ENCODE results near the gene ATRAID. TPM values are rescaled to one million over a fixed set of nuclear protein-coding genes. Genes with fewer than 3 reads are reported as not detected.

ATRAID gene
- total RNA-seq, 1 experiment from 2014 or later, result 108 TPM

DNA sequence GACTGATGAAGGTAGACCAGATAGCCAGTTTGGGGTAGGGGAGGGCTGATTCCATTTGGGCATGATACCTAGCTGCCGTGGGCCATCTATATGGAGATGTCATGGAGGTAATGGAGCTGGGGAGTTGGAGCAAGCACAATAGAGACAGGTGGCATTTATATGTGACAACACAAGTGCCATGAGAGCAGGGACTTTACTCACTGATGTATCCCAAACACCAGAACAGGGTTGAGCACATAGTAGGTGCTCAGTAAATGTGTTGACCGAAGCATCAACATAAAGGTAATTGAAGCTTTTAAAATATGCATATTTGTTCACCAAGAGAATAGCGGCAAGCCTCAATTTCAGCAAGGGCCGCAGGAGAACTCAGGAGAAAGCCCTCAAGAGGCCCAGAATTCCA, 36.1 kb downstream of the ATRAID start:
- H3K4me1 Mint-ChIP-seq, result peaks cover 13 to 18% of the 10 kb centered on the region in 2 experiments
- H3K36me3 Mint-ChIP-seq (ENCODE audit: insufficient read depth in 1 of 3, low read depth in 3 of 3), result peaks cover 12 to 23% (median 16%) of the 10 kb centered on the region in 3 experiments
- no peak overlapping the region for H2BK12ac ChIP-seq (ENCODE audit: insufficient read length, low read depth, low read length)
- no peak for DNase-seq
- no peak overlapping the region for H3K4me2 ChIP-seq (ENCODE audit: insufficient read depth, insufficient read length, low read length)
- H3K27me3 ChIP-seq (ENCODE audit: insufficient read depth, low read length), result no peaks in the 10 kb centered on the region
- no peak overlapping the region for H3K23ac ChIP-seq (ENCODE audit: insufficient read length, low read depth, low read length)
- H3K27me3 Mint-ChIP-seq (ENCODE audit: low read depth), result peaks cover 34% of the 10 kb centered on the region
- H3K9ac ChIP-seq (ENCODE audit: extremely low read depth, insufficient read length, low read length), result no peak overlapping the region
- no peak overlapping the region for H4K91ac ChIP-seq (ENCODE audit: insufficient read length, low read depth, low read length)
- no peaks in the 10 kb centered on the region for H3K9me3 Mint-ChIP-seq
- no peak overlapping the region for H3K56ac ChIP-seq (ENCODE audit: insufficient read length, low read depth, low read length)
- H3K9me3 ChIP-seq (ENCODE audit: control insufficient read depth, low read depth, low read length), result no peaks in the 10 kb centered on the region
- no peak overlapping the region for H2BK15ac ChIP-seq (ENCODE audit: low read depth, low read length)
- no peak overlapping the region for H2AK5ac ChIP-seq (ENCODE audit: insufficient read length, low read length)
- no peak overlapping the region for H3K27ac ChIP-seq (ENCODE audit: insufficient read length, low read depth, low read length)
- no peak overlapping the region for H4K8ac ChIP-seq (replicated peaks; ENCODE audit: insufficient read length, low read depth, low read length)
- no peak overlapping the region for H3K4ac ChIP-seq (ENCODE audit: low read depth, low read length)
- H3K27ac Mint-ChIP-seq, result no peak overlapping the region
- H2BK20ac ChIP-seq (ENCODE audit: low read depth, low read length, poor library complexity, severe bottlenecking), result no peak overlapping the region
- no peaks in the 10 kb centered on the region for H3K79me2 ChIP-seq (ENCODE audit: insufficient read depth, low read length)
- H3T11ph ChIP-seq (ENCODE audit: low read length), result no peak overlapping the region
- TF ChIP-seq, protein P1, sequence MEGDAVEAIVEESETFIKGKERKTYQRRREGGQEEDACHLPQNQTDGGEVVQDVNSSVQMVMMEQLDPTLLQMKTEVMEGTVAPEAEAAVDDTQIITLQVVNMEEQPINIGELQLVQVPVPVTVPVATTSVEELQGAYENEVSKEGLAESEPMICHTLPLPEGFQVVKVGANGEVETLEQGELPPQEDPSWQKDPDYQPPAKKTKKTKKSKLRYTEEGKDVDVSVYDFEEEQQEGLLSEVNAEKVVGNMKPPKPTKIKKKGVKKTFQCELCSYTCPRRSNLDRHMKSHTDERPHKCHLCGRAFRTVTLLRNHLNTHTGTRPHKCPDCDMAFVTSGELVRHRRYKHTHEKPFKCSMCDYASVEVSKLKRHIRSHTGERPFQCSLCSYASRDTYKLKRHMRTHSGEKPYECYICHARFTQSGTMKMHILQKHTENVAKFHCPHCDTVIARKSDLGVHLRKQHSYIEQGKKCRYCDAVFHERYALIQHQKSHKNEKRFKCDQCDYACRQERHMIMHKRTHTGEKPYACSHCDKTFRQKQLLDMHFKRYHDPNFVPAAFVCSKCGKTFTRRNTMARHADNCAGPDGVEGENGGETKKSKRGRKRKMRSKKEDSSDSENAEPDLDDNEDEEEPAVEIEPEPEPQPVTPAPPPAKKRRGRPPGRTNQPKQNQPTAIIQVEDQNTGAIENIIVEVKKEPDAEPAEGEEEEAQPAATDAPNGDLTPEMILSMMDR (conservative IDR thresholded peaks at IDR 0.05), result no peak
- no peaks in the 10 kb centered on the region for H4K20me1 ChIP-seq (ENCODE audit: control insufficient read depth, insufficient read depth, insufficient read length)
- no peak overlapping the region for H3K4me3 Mint-ChIP-seq
- no CpG with 5 or more reads among the region's 4 CpGs for WGBS (ENCODE audit: extremely low coverage, insufficient read length, low lambda C conversion rate)
- no peak overlapping the region for H2BK120ac ChIP-seq (ENCODE audit: low read depth, low read length, poor library complexity, severe bottlenecking)
- no peaks in the 10 kb centered on the region for H3K79me1 ChIP-seq (ENCODE audit: insufficient read depth, low read depth, low read length, poor library complexity, severe bottlenecking)
- no peak overlapping the region for H3K14ac ChIP-seq (ENCODE audit: insufficient read depth, low read length)
- H3K18ac ChIP-seq (ENCODE audit: insufficient read length, low read depth, low read length), result no peak overlapping the region
- no peak overlapping the region for H2BK5ac ChIP-seq (ENCODE audit: insufficient read length, low read length)
- no peak overlapping the region for H4K5ac ChIP-seq (ENCODE audit: insufficient read length, low read depth, low read length)
- no peaks in the 10 kb centered on the region for H3K23me2 ChIP-seq (ENCODE audit: insufficient read length, low read depth, low read length, poor library complexity, severe bottlenecking)
- no peaks in the 10 kb centered on the region for H3K4me1 ChIP-seq (ENCODE audit: insufficient read depth, low read length)
- H2AFZ ChIP-seq (ENCODE audit: low read length), result no peak overlapping the region
